Stimulated activated CD8-positive, alpha-beta memory T cell treated with anti-CD3 and anti-CD28 coated beads, Interleukin-2, amount 100 ng/mL, for 48 hours (primary cell): Measurements from ENCODE around the gene TRIM62.

Experiments used
- DNase-seq, 2 donors: peaks; one replicate each; pipeline ENCODE4 v3.0.0-alpha.2; 2020; ENCODE audit warnings: low read depth in 2 of 2

The TRIM62 gene

DNA sequence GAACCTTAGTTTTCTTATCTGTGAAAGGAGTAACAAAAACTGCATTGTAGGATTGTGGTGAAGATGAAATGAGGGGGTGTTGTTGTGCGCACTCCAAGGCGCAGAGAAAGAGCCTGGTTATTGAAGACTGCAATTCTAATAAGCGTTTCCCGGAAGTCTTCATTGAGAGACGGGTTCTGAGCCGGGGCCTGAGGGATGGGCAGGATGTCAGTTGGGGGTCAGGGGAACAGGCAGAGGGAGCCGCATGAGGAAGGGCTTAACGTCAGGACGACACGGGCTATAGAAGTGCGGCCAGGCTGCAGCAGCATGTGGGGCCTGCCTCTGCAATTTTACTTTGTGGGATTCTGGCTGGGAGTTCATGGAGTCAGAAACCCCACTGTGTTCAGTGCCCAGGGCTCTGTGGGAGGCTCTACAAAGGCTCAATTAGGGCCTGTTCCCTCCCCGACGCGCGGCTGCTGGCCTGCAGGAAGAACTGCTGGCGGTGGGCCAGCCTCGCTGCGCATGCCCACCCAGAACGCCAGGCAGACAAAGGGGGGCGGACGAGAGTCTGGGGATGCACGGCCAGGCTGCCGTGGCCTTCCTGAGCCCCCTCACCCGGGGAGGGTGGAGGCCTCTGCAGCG, 20.7 kb downstream of the TRIM62 start:
- no peak for DNase-seq

DNA sequence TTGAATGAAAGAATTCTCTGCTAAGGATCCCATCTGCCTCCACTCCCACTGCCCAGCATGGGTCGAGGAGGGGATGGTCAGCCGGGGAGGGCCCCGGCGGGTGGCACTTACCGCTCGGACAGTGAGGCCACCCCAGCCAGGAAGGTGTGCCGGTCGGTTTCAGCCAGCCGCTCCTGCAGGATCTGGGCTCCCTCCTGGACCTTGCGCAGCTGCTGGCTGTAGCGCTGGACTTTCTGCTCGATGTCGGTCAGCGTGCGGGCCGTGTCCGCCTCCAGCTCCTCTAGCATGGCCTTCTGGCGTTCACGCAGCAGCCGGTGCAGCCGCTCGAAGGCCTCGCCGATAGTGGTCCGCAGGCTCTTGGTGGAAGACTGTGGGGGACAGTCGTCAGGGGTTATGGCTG, 22.3 kb downstream of the TRIM62 start:
- DNase-seq = no peak

- DNase-seq = no peak
Measured at GRCh38 chr1:33158366-33158765, 23.5 kb downstream of the TRIM62 start.

GRCh38 chr1:33157131-33157530, 24.7 kb downstream of the TRIM62 start:
- no peak for DNase-seq

- no peak for DNase-seq
Measured at GRCh38 chr1:33155877-33156538, 25.8 kb downstream of the TRIM62 start.

DNA sequence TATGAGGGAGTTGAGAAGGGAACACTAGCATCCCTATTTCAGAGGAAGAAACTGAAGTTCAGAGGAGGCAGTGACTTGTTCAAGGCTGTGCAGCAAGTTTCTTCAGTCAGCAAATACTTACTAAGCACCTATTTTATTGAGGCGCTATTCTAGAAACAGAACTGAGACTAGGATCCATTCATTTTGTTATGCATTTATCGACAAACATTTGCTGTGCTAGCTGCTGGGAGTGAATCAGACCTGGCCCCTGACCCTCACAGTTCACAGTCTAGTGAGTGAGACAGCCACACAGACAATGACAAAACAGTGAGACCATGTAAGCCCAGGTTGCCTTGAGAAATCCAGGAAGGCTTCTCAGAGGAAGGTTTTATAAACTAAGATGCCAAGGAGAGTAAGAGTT, 28.2 kb downstream of the TRIM62 start:
- DNase-seq = no peak

- DNase-seq = no peak
Measured at GRCh38 chr1:33152685-33153432, 29.0 kb downstream of the TRIM62 start.

GRCh38 chr1:33151116-33151515, 30.7 kb downstream of the TRIM62 start:
- DNase-seq = no peak

DNA sequence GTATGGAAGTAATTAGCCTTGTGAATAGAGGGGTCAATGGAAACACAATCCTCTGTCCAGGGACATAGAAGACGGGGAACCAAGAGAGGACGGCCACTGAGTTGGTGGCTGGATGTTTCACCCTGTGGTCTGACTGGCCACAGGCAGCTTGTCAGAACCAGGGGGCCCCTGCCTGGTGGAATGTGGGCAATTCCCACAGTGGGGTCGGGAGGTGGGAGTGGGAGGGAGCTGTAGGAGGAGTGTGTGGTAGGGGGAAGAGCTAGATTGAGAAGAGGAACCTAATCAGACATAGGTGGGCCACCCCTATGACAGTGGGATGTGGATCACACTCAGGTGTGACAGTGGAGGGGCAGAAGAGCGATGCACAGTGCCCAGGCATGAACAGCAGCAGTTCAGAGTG, 31.3 kb downstream of the TRIM62 start:
- DNase-seq = no peak

DNA sequence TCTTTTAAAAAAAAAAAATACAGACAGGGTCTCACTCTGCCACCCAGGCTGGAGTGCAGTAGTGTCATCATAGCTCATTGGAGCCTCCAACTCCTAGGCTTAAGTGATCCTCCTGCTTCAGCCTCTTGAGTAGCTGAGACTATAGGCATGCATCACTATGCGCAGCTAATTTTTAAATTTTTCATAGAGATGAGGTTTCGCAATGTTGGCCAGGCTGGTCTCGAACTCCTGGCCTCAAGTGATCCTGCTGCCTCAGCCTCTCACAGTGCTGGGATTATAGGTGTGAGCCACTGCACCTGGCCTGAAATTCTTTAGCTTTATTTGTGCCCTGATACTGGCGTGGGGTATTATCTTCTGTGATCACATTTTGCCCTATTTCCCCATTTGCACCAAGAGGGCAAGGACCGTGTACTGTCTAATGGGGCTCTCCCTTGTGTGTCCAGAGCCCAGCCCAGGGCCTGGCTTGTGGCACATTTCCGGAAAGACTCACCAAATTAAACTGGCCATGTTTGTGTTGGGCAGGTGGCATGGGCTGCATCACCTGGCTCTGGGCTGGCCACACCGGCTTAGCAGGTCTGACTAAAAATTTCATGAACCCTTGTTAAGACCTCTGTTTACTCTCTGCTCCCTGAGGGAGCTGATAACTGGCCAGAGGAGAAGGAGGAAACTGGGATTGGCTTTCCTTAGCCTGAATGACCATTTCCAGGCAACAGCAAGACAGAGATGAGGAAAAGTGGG, 32.2 kb downstream of the TRIM62 start:
- no peak for DNase-seq

- DNase-seq = no peak
Measured at GRCh38 chr1:33148615-33149014, 33.2 kb downstream of the TRIM62 start.

- no peak for DNase-seq
Measured at GRCh38 chr1:33147997-33148314, 33.9 kb downstream of the TRIM62 start.

DNA sequence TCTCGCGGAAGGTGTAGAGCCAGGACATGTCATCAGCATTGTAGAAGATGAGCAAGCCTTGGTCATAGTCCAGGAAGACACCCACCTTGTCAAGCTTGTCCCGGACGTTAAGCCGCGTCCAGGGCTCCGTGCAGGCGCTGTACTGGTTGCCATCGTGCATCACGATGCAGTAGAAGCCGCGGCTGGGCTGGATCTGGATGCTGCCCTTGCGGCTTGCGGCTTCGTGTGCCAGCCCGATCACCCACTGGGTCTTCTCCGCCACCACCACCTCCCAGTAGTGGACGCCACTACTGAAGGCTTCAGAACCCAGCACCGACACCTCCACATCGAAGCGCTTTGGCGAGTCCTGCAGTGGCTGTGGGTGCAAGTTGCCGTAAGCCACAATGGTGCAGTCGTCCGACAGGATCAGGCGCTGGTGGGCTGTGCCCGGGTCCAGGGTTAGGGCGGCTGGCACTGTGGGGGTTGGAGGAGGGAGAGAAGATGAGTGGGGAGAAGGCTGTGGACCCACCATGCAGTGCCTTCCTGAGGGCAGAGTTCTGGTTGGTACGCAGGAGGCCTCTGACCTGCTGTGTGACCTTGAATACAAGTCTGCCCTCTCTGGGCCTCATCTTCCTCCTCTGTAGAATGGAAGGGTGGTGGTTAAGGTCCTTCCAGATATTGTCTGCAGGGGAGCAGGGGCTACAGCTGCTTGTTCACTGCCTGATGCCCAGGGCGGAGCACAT, 34.4 kb downstream of the TRIM62 start:
- DNase-seq = no peak

GRCh38 chr1:33146003-33146402, 35.8 kb downstream of the TRIM62 start:
- no peak for DNase-seq

DNA sequence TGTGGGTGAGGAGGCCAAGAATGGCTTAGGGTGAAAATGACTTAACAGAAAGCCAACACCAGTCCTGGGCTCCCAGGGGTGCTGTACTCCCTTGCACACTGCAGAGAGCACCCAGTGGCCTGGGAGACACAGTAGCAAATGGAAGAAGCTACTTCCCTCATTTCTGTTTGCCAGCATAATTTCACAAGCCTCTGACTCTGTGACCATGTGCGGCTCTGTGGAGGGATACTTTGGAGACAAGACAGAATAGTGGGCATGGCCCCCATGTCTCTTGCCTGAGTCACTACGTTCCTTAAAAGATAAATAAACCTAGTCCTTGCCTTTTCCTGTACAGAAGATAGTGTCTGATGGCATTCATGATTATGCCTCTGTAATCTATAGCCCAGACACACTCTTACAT, 38.1 kb downstream of the TRIM62 start:
- no peak for DNase-seq

DNA sequence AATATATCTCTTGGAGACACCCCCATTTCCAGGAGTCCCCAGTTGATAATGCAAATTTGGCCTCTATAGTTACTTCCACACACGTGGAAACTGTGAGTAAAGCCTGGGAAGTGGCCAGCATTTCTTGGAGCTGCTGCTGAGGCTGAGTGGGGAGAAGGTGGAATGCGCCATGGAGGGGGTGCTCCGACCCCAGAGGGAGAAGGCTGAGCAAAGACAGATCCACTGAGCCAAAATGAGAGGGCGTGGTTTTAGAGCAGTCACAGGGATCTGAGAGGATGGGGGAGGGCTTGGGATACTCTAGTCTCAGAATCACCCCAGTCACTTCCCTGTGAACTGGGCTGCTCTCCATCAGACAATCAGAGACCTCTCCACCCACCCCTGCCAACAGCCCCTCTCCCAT, 38.7 kb downstream of the TRIM62 start:
- DNase-seq = no peak

GRCh38 chr1:33142483-33143064, 39.3 kb downstream of the TRIM62 start:
- DNase-seq = no peak

- no peak for DNase-seq
Measured at GRCh38 chr1:33141781-33142180, 40.1 kb downstream of the TRIM62 start.

- no peak for DNase-seq
Measured at GRCh38 chr1:33141216-33141615, 40.6 kb downstream of the TRIM62 start.

DNA sequence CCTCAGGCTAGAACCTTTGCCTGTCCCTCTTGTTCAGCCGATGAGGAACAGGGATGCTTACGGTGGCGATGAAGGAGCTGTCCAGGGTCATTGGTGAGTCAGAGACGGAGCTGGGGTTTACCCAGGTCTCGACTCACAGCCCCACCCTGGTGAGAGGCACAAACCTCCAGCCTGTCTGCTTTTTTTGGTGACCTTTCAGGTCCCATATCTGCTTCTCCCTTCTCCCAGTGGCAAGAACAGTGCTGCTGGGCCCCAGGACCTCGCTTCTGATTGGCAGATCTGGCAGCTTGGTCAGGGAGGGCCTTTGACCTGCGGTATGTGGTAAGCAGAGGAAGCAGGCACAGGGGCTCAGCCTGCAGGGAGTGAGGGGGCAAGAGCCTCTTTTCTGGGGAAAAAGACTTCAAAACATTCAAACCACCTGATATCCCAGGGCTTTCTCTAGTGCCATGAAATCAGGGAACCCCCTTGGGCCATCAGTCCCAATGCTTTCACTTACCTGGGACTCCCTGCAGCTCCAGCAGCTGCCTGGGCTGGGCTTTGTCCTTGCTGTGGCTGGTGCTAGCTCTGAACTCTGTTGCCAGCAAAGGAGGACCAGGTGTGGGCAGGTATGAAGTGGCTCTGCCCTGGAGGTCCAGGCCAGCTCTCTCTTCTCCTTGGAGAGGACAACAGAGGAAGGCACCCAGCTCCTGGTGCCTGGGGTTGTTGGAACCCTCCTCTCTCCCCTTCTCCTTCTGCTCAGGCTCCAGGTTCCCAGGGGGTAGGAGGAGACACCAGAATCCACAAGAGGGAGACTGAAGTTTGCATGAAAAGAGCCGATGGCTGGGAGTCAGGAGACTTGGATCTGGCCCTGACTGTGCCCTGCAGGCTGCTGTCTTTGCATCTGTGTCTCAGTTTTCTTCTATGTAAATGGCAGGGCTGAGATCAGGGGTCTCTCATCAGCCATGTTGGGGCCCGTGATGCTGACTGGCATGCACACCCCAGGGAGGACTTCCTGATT, 41.4 kb downstream of the TRIM62 start:
- DNase-seq = no peak
